Kidney (tissue), 14 donors: Measurements from ENCODE around the gene NT5DC2. TPM values are rescaled to one million over a fixed set of nuclear protein-coding genes. Genes with fewer than 3 reads are reported as not detected.

ENCODE experiments used
- DNase-seq, 5 donors: peaks; one replicate each; pipeline ENCODE4 v3.0.0-alpha.2; 2013 to 2020
- FAIRE-seq: peaks from 2 replicates; lab custom pipeline; 2012; peaks lifted over from hg19 to GRCh38; lab: Jason Lieb, UNC
- H3K27ac ChIP-seq, 2 donors: one replicate each; pipeline ENCODE4 v1.7.0; 2013; ENCODE audit warnings: low read depth in 2 of 2, low read length in 2 of 2, inconsistent platforms in 1 of 2
- H3K27me3 ChIP-seq: one replicate; pipeline ENCODE4 v1.7.1; 2013; ENCODE audit warnings: low read length, inconsistent platforms; ENCODE audit not compliant: control insufficient read depth, insufficient read depth
- H3K36me3 ChIP-seq, 3 donors: one replicate each; pipeline versions ENCODE4 v1.7.0 to v1.7.1; 2013; ENCODE audit warnings: low read length in 3 of 3, control low read depth in 1 of 3, inconsistent platforms in 1 of 3; ENCODE audit not compliant: insufficient read depth in 3 of 3, control insufficient read depth in 2 of 3
- H3K4me1 ChIP-seq, 3 donors: one replicate each; pipeline versions ENCODE4 v1.7.0 to v1.7.1; 2013; ENCODE audit warnings: low read length in 3 of 3, inconsistent platforms in 1 of 3, low read depth in 1 of 3; ENCODE audit not compliant: control insufficient read depth in 2 of 3, insufficient read depth in 2 of 3
- H3K4me3 ChIP-seq, 3 donors: one replicate each; pipeline versions ENCODE4 v1.7.0 to v1.8.1; 2013; ENCODE audit warnings: low read length in 3 of 3, control low read depth in 1 of 3, inconsistent platforms in 1 of 3
- H3K9ac ChIP-seq, 3 donors: one replicate each; pipeline versions ENCODE4 v1.7.0 to v1.7.1; 2013; ENCODE audit warnings: low read length in 3 of 3, control low read depth in 1 of 3, inconsistent platforms in 1 of 3
- H3K9me3 ChIP-seq, 3 donors: one replicate each; pipeline versions ENCODE4 v1.7.0 to v1.7.1; 2013; ENCODE audit warnings: low read length in 3 of 3, control low read depth in 1 of 3, inconsistent platforms in 1 of 3; ENCODE audit not compliant: control insufficient read depth in 2 of 3, insufficient read depth in 1 of 3
- CTCF ChIP-seq: IDR thresholded peaks from 3 replicates; pipeline ENCODE4 v1.5.1; 2012; ENCODE audit warnings: mild to moderate bottlenecking, moderate library complexity, borderline replicate concordance; ENCODE audit not compliant: insufficient read depth; ENCODE audit errors: extremely low read depth
- intact Hi-C: fragments of 100-400 bp; cut with DNase I; formaldehyde crosslinking; loops from one replicate; pipeline ENCODE4 v1.11.1; 2022
- polyA plus RNA-seq: library from polyadenylated mRNA; stranded (reverse); fragments of 350-450 nt; fragmentation: Illumina TruSeq; extraction: RNeasy Lipid Tissue Mini Kit (QIAGEN cat#74804); gene quantifications from one replicate; pipeline ENCODE4 v1.2.3, GENCODE V29; 2014; ENCODE audit warnings: low read depth, low replicate concordance; ENCODE audit not compliant: insufficient read depth
- total RNA-seq: library from RNA; stranded (reverse); fragmentation: NEBNext Ultra II Directional; extraction: Animal tissue kit (Norgen Biotek cat#: 25700); gene quantifications from one replicate; pipeline ENCODE4 v1.2.1, GENCODE V29; 2021
- donor health status: control.
- donor health status: control.
- donor health status: control.
- donor health status: control.
- donor health status: control.
- donor health status: DM: yes; HTN: yes; CAD: no.
- donor health status: Normal renal cell carcinoma (clear cell type).

The NT5DC2 gene
- total and polyA plus RNA-seq, 2 donors from 2014 or later = 47.3 to 75.7 TPM

GRCh38 chr3:52516509-52517195 lies 17.0 kb downstream of the NT5DC2 start:
- H3K9ac ChIP-seq = no peak overlapping the region
- H3K27ac ChIP-seq = no peak overlapping the region
- no peak for TF ChIP-seq CTCF
- H3K4me3 ChIP-seq = no peak overlapping the region
- intact Hi-C loops = no loop called here
- FAIRE-seq (no peak), DNase-seq (no peak)
- no peaks in the 10 kb centered on the region for H3K36me3 ChIP-seq
- peaks cover 0 to 3% (median 0%) of the 10 kb centered on the region in 3 donors for H3K4me1 ChIP-seq
- H3K9me3 ChIP-seq = no peaks in the 10 kb centered on the region
- H3K27me3 ChIP-seq = no peaks in the 10 kb centered on the region

- intact Hi-C loops = no loop called here
- Histone ChIP-seq H3K36me3 (no peaks in the 10 kb centered on the region), H3K9ac (no peak overlapping the region), H3K4me3 (no peak overlapping the region), H3K27me3 (no peaks in the 10 kb centered on the region), H3K9me3 (no peaks in the 10 kb centered on the region), H3K4me1 (peaks cover 0 to 3% (median 0%) of the 10 kb centered on the region in 3 donors), H3K27ac (no peak overlapping the region)
- TF ChIP-seq CTCF = no peak
- DNase-seq = no peak
- no peak for FAIRE-seq
Measured at GRCh38 chr3:52515192-52515591, 18.5 kb downstream of the NT5DC2 start.

- DNase-seq (no peak), FAIRE-seq (no peak)
- intact Hi-C loops = no loop called here
Measured at GRCh38 chr3:52514576-52514975, 19.1 kb downstream of the NT5DC2 start.

More at GRCh38 chr3:52514576-52514975, 19.1 kb downstream of the NT5DC2 start:
- Histone ChIP-seq H3K4me3 (no peak overlapping the region), H3K36me3 (no peaks in the 10 kb centered on the region), H3K9ac (no peak overlapping the region), H3K9me3 (no peaks in the 10 kb centered on the region), H3K27me3 (no peaks in the 10 kb centered on the region), H3K27ac (no peak overlapping the region), H3K4me1 (peaks cover 0 to 3% (median 0%) of the 10 kb centered on the region in 3 donors)
- TF ChIP-seq CTCF = no peak
